Duodenal mucosa (tissue), 2 donors: Measurements from ENCODE around the gene GARNL3.

ENCODE experiments used
- H3K27ac ChIP-seq: one replicate; pipeline ENCODE4 v1.7.0; 2013; ENCODE audit warnings: low read depth, low read length
- H3K27me3 ChIP-seq, 2 donors: one replicate each; pipeline ENCODE4 v1.7.0; 2013; ENCODE audit warnings: low read length in 2 of 2, control low read depth in 1 of 2; ENCODE audit not compliant: insufficient read depth in 2 of 2, control insufficient read depth in 1 of 2
- H3K36me3 ChIP-seq, 2 donors: one replicate each; pipeline ENCODE4 v1.7.0; 2013; ENCODE audit warnings: low read length in 2 of 2, control low read depth in 1 of 2; ENCODE audit not compliant: insufficient read depth in 2 of 2, control insufficient read depth in 1 of 2
- H3K4me1 ChIP-seq, 2 donors: one replicate each; pipeline ENCODE4 v1.7.0; 2013; ENCODE audit warnings: low read length in 2 of 2, control low read depth in 1 of 2; ENCODE audit not compliant: insufficient read depth in 2 of 2, control insufficient read depth in 1 of 2
- H3K4me3 ChIP-seq, 2 donors: one replicate each; pipeline ENCODE4 v1.7.0; 2013; ENCODE audit warnings: low read length in 2 of 2, low read depth in 1 of 2
- H3K9ac ChIP-seq, 2 donors: one replicate each; pipeline ENCODE4 v1.7.0; 2013; ENCODE audit warnings: low read length in 2 of 2, low read depth in 1 of 2
- H3K9me3 ChIP-seq, 2 donors: one replicate each; pipeline ENCODE4 v1.7.0; 2013; ENCODE audit warnings: low read length in 2 of 2, control low read depth in 1 of 2; ENCODE audit not compliant: control insufficient read depth in 1 of 2

GARNL3 gene

GRCh38 chr9:127398715-127399400, 134.3 kb downstream of the GARNL3 start:
- peaks cover 2 to 21% of the 10 kb centered on the region in 2 donors for H3K36me3 ChIP-seq

DNA sequence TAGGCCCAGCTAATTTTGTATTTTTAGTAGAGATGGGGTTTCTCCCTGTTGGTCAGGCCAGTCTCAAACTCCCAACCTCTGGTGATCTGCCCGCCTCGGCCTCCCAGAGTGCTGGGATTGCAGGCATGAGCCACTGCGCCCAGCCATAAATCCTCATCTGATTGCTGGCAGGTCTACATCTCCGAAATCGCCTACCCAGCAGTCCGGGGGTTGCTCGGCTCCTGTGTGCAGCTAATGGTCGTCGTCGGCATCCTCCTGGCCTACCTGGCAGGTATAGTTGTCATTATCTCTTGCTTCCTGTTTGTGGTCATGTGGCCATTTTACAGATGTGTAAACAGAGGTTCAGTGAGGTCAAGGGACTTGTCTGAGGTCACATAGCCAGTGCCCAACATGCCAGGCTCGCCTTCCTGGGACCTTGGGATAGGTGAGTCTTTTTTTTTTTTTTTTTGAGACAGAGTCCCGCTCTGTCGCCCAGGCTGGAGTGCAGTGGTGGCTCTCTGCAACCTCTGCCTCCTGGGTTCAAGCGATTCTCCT, 135.2 kb downstream of the GARNL3 start:
- Histone ChIP-seq H3K4me3 (no peak overlapping the region), H3K27ac (no peak overlapping the region), H3K27me3 (no peaks in the 10 kb centered on the region), H3K9me3 (no peaks in the 10 kb centered on the region), H3K36me3 (peaks cover 7 to 26% of the 10 kb centered on the region in 2 donors), H3K4me1 (peaks cover 16 to 18% of the 10 kb centered on the region in 2 donors), H3K9ac (no peak overlapping the region)

More at GRCh38 chr9:127398715-127399400, 134.3 kb downstream of the GARNL3 start:
- peak overlapping the region in 1 of 2 donors; percentile 66 for H3K9ac ChIP-seq
- no peaks in the 10 kb centered on the region for H3K9me3 ChIP-seq
- H3K4me3 ChIP-seq: peak overlapping the region; percentile 69 to 76
- no peaks in the 10 kb centered on the region for H3K27me3 ChIP-seq
- peaks cover 16 to 18% of the 10 kb centered on the region in 2 donors for H3K4me1 ChIP-seq
- H3K27ac ChIP-seq: no peak overlapping the region

DNA sequence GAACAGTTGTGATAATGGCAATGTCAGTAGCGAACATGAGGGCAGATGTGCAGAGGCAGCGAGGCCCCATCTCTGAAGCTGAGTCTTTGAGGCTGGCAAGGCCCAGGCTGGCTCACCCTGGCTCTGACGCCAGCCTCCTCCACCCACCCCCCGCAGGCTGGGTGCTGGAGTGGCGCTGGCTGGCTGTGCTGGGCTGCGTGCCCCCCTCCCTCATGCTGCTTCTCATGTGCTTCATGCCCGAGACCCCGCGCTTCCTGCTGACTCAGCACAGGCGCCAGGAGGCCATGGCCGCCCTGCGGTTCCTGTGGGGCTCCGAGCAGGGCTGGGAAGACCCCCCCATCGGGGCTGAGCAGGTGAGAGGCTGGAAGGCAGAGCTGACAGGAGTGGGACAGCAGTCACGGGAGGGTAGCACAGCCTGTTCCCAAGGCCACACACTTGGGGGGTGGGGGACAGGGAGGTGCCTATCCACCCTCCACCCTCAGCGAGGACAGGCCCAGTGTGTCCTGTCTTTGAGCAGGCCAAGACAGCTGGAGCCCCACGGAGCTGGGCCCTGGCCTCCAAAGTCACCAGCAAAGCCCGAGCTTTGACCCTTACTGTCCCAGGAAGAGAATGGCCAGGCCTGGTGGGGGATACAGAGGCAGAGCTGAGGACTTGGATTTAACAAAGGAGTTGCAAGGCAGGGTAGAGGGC, 138.0 kb downstream of the GARNL3 start:
- Histone ChIP-seq H3K9ac (no peak overlapping the region), H3K36me3 (peaks cover 21 to 43% of the 10 kb centered on the region in 2 donors), H3K27ac (no peak overlapping the region), H3K4me1 (peaks cover 10% of the 10 kb centered on the region in 2 donors), H3K4me3 (no peak overlapping the region), H3K27me3 (no peaks in the 10 kb centered on the region), H3K9me3 (no peaks in the 10 kb centered on the region)

GRCh38 chr9:127403507-127404192, 139.1 kb downstream of the GARNL3 start:
- Histone ChIP-seq H3K9ac (no peak overlapping the region), H3K9me3 (no peaks in the 10 kb centered on the region), H3K4me1 (peaks cover 1 to 4% of the 10 kb centered on the region in 2 donors), H3K36me3 (peaks cover 21 to 43% of the 10 kb centered on the region in 2 donors), H3K4me3 (no peak overlapping the region), H3K27me3 (no peaks in the 10 kb centered on the region), H3K27ac (no peak overlapping the region)

DNA sequence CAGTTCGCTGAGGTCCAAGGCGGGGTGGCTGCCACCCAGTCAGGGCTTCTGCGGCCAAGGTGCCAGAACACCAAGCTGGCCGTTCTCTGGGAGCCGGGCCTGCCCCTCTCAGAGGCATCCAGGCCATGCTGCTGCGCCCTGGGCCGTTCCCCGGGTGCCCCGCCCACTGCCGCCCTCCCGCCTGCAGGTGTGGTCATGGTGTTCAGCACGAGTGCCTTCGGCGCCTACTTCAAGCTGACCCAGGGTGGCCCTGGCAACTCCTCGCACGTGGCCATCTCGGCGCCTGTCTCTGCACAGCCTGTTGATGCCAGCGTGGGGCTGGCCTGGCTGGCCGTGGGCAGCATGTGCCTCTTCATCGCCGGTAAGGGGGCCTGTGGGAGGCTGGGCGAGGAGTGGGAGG, 140.1 kb downstream of the GARNL3 start:
- Histone ChIP-seq H3K4me1 (no peaks in the 10 kb centered on the region), H3K9me3 (no peaks in the 10 kb centered on the region), H3K36me3 (peaks cover 21 to 43% of the 10 kb centered on the region in 2 donors), H3K27ac (no peak overlapping the region), H3K4me3 (no peak overlapping the region), H3K9ac (no peak overlapping the region), H3K27me3 (no peaks in the 10 kb centered on the region)

DNA sequence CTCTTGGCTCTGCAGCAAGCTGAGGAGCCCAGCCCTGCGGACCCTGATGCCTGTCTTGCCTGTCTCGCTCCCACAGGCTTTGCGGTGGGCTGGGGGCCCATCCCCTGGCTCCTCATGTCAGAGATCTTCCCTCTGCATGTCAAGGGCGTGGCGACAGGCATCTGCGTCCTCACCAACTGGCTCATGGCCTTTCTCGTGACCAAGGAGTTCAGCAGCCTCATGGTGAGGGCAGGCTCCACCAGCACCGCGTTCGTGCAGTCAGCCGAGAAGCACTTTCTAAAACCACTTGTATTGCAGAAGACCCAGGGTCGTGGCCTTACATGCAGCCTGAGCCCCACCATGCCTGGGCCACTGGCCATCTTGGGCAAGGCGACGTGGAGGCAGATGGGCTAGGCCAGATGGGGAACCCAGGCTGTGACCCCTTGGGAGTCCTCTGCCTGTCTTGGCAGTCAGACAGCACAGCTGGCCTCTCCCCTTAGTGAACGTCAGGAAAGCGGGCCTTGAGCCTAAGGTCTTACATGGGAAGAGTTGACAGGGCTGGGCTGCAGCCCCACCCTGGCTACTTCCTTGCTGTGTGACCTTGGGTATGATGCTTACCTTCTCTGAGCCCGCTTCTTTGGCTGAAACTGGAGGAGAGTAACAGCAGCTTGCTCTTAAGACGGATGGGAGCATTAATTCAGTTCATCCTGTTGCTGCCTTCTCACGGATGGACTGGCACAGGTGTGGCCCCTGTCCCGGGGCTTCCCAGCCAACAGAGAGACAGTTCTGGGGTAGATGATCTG, 141.0 kb downstream of the GARNL3 start:
- Histone ChIP-seq H3K27me3 (no peaks in the 10 kb centered on the region), H3K27ac (no peak overlapping the region), H3K36me3 (peaks cover 21 to 43% of the 10 kb centered on the region in 2 donors), H3K9ac (no peak overlapping the region), H3K4me3 (no peak overlapping the region), H3K4me1 (no peaks in the 10 kb centered on the region), H3K9me3 (no peaks in the 10 kb centered on the region)

GRCh38 chr9:127406799-127407491, 142.4 kb downstream of the GARNL3 start:
- peaks cover 21 to 33% of the 10 kb centered on the region in 2 donors for H3K36me3 ChIP-seq
- H3K27me3 ChIP-seq: no peaks in the 10 kb centered on the region
- H3K4me3 ChIP-seq: no peak overlapping the region
- H3K27ac ChIP-seq: no peak overlapping the region
- no peaks in the 10 kb centered on the region for H3K4me1 ChIP-seq
- H3K9ac ChIP-seq: no peak overlapping the region
- H3K9me3 ChIP-seq: no peaks in the 10 kb centered on the region

GRCh38 chr9:127407492-127407843, 142.9 kb downstream of the GARNL3 start:
- no peak overlapping the region for H3K27ac ChIP-seq
- peaks cover 21 to 28% of the 10 kb centered on the region in 2 donors for H3K36me3 ChIP-seq
- no peaks in the 10 kb centered on the region for H3K4me1 ChIP-seq
- no peaks in the 10 kb centered on the region for H3K9me3 ChIP-seq
- H3K27me3 ChIP-seq: no peaks in the 10 kb centered on the region
- no peak overlapping the region for H3K9ac ChIP-seq
- no peak overlapping the region for H3K4me3 ChIP-seq

DNA sequence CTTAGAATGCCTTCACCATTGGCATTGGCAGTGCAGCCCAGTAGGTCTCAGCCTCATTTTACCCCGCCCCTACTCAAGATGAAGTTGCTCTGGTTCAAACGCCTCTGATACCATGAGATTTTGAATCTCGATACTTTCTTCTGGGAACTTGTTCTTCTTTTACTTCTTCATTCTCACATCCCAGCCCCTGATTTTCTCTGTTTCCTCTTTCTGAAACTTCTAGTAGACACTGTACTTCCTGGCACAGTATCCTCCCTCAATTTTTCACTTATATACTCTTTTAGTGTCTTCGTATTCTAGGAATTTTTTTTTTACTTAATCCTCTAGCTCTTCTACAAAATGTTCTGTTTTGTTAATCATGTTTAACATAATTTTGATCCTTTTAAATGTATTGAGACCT, 146.5 kb downstream of the GARNL3 start:
- Histone ChIP-seq H3K9me3 (no peaks in the 10 kb centered on the region), H3K27ac (no peak overlapping the region)

More for the DNA sequence above, 146.5 kb downstream of the GARNL3 start:
- Histone ChIP-seq H3K9ac (no peak overlapping the region), H3K4me1 (no peaks in the 10 kb centered on the region), H3K27me3 (no peaks in the 10 kb centered on the region), H3K36me3 (peaks cover 2 to 4% of the 10 kb centered on the region in 2 donors), H3K4me3 (no peak overlapping the region)
